Measurements from ENCODE around the gene DLGAP1. TPM values are rescaled to one million over a fixed set of nuclear protein-coding genes. Genes with fewer than 3 reads are reported as not detected.
"Not testable (repeated sequence)": the region's sequence is repeated elsewhere in the genome, so short reads cannot be mapped to it uniquely, and the experiment has no call there.

DLGAP1 gene
- total and polyA plus RNA-seq, 5 donors from 2014 or later, result 0.11 to 5.4 (median 0.68) TPM

DNA sequence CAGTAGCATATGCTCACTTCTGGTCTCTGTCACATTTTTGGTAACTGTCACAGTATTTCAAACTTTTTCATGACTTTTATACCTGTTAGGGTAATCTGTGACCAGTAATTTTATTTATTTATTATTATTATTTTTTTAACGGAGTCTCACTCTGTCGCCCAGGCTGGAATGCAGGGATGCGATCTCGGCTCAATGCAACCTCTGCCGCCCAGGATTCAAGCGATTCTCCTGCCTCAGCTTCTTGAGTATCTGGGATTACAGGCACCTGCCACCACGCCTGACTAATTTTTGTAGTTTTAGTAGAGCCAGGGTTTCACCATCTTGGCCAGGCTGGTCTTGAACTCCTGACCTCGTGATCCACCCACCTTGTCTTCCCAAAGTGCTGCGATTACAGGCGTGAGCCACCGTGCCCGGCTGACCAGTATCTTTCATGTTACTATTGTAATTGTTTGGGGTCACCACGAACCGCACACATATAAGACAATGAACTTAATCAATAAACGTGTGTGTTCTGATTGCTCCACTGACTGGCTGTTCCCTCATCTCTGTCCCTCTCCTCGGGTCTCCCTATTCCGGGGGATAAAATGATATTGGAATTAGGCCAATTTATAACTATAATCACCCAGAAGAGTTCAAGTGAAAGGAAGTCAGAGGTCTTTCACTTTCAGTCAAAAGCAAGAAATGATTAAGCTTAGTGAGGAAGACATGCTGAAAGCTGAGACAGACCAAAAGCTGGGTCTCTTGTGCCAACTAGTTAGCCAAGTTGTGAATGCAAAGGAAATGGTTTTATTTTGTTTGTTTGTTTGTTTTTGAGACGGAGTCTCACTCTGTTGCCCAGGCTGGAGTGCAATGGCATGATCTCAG, 982.2 kb downstream of the DLGAP1 start:
- Mint-ChIP-seq H3K27me3 (peaks cover 8% of the 10 kb centered on the region), H3K4me3 (no peak overlapping the region), H3K4me1 (peaks cover 4 to 9% (median 5%) of the 10 kb centered on the region in 4 donors), H3K9me3 (peaks cover 0 to 5% (median 0%) of the 10 kb centered on the region in 7 donors), H3K36me3 (no peaks in the 10 kb centered on the region), H3K27ac (no peak overlapping the region)
- H3K36me3 ChIP-seq (ENCODE audit: control insufficient read depth, insufficient read depth, low read length), result no peaks in the 10 kb centered on the region
- no peak overlapping the region for H3K27ac ChIP-seq (ENCODE audit: insufficient read depth, low read length, poor library complexity, severe bottlenecking)
- no peaks in the 10 kb centered on the region for H3K9me3 ChIP-seq (ENCODE audit: control insufficient read depth in 2 of 2, low read length in 2 of 2)
- no peaks in the 10 kb centered on the region for H3K4me1 ChIP-seq (ENCODE audit: control insufficient read depth, insufficient read depth, low read length, poor library complexity, severe bottlenecking)
- H3K4me3 ChIP-seq (ENCODE audit: low read depth, low read length), result no peak overlapping the region
- DNase-seq (peak in 1 of 3 donors; percentile 57), ATAC-seq (ENCODE audit: low read depth in 2 of 2) (no peak)
- no peaks in the 10 kb centered on the region for H3K27me3 ChIP-seq (ENCODE audit: control insufficient read depth, insufficient read depth, low read length)

GRCh38 chr18:3472121-3472520, 983.0 kb downstream of the DLGAP1 start:
- not testable (repeated sequence) for H3K4me3 Mint-ChIP-seq; H3K27me3 Mint-ChIP-seq; H3K36me3 ChIP-seq (ENCODE audit: control insufficient read depth, insufficient read depth, low read length); H3K4me1 ChIP-seq (ENCODE audit: control insufficient read depth, insufficient read depth, low read length, poor library complexity, severe bottlenecking); H3K27ac ChIP-seq (ENCODE audit: insufficient read depth, low read length, poor library complexity, severe bottlenecking); H3K9me3 Mint-ChIP-seq; ATAC-seq (ENCODE audit: low read depth in 2 of 2); H3K36me3 Mint-ChIP-seq; DNase-seq; H3K27me3 ChIP-seq (ENCODE audit: control insufficient read depth, insufficient read depth, low read length); H3K9me3 ChIP-seq (ENCODE audit: control insufficient read depth in 2 of 2, low read length in 2 of 2); H3K27ac Mint-ChIP-seq; H3K4me3 ChIP-seq (ENCODE audit: low read depth, low read length)
- H3K4me1 Mint-ChIP-seq, result peaks cover 4 to 11% (median 7%) of the 10 kb centered on the region in 4 donors

DNA sequence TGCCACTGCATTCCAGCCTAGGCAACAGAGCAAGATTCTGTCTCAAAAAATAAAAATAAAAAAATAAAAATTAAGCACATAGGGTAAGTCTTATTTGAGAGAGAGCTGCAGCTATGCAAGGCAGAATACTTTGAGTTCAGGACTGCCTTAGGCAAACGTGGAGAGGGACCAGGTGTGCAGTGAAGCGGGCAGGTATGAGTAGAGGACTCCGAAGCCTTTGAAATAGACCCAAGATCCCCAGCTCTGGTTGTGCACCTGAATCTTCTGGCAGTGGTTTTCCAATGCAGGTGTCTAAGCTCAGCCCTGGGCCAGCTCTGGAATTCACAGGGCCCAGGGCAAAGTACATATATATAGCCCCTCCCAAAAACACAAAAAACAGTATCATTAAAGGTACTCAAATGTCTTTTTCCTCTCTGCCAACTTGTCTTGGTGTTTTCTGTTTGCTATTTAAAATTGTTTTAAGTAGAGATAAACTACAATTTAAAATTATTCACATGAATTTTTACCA, 983.9 kb downstream of the DLGAP1 start:
- ATAC-seq (ENCODE audit: low read depth in 2 of 2), result no peak
- Histone ChIP-seq H3K4me1 (ENCODE audit: control insufficient read depth, insufficient read depth, low read length, poor library complexity, severe bottlenecking) (peaks cover 10% of the 10 kb centered on the region), H3K9me3 (ENCODE audit: control insufficient read depth in 2 of 2, low read length in 2 of 2) (no peaks in the 10 kb centered on the region), H3K36me3 (ENCODE audit: control insufficient read depth, insufficient read depth, low read length) (no peaks in the 10 kb centered on the region), H3K27ac (ENCODE audit: insufficient read depth, low read length, poor library complexity, severe bottlenecking) (no peak overlapping the region), H3K27me3 (ENCODE audit: control insufficient read depth, insufficient read depth, low read length) (no peaks in the 10 kb centered on the region), H3K4me3 (ENCODE audit: low read depth, low read length) (no peak overlapping the region)
- Mint-ChIP-seq H3K27ac (no peak overlapping the region), H3K9me3 (peaks cover 0 to 5% (median 0%) of the 10 kb centered on the region in 7 donors), H3K4me3 (no peak overlapping the region), H3K27me3 (peaks cover 18% of the 10 kb centered on the region), H3K36me3 (no peaks in the 10 kb centered on the region), H3K4me1 (peaks cover 4 to 21% (median 16%) of the 10 kb centered on the region in 4 donors)
- no peak for DNase-seq

DNA sequence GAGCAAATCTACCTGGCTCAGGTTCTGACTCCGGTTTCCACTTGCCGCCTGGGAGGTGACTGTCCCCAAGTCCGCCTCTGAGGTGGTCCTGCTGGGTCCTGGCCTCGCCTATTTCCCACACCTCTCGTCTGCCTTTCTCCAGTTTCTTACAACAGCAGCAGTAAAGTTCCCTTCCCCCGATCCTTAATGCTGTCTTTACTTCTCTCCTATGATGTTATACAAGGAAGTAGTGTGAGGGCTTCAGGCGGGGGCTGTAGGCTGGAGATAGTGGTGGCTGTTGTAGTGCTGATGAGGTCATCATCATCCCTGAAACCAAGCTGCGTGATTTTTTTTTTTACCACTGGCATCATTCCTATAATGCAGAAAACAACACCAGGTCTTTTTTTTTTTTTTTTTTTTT, 986.3 kb downstream of the DLGAP1 start:
- Histone ChIP-seq H3K27me3 (ENCODE audit: control insufficient read depth, insufficient read depth, low read length) (no peaks in the 10 kb centered on the region), H3K4me1 (ENCODE audit: control insufficient read depth, insufficient read depth, low read length, poor library complexity, severe bottlenecking) (peaks cover 13% of the 10 kb centered on the region), H3K9me3 (ENCODE audit: control insufficient read depth in 2 of 2, low read length in 2 of 2) (no peaks in the 10 kb centered on the region), H3K27ac (ENCODE audit: insufficient read depth, low read length, poor library complexity, severe bottlenecking) (no peak overlapping the region), H3K36me3 (ENCODE audit: control insufficient read depth, insufficient read depth, low read length) (no peaks in the 10 kb centered on the region), H3K4me3 (ENCODE audit: low read depth, low read length) (no peak overlapping the region)
- H3K27ac Mint-ChIP-seq, result no peak overlapping the region
- DNase-seq, result no peak
- H3K9me3 Mint-ChIP-seq, result peaks cover 0 to 5% (median 0%) of the 10 kb centered on the region in 7 donors
- peaks cover 18% of the 10 kb centered on the region for H3K27me3 Mint-ChIP-seq
- no peaks in the 10 kb centered on the region for H3K36me3 Mint-ChIP-seq
- peaks cover 4 to 25% (median 16%) of the 10 kb centered on the region in 4 donors for H3K4me1 Mint-ChIP-seq
- no peak overlapping the region for H3K4me3 Mint-ChIP-seq
- no peak for ATAC-seq (ENCODE audit: low read depth in 2 of 2)

- ATAC-seq (ENCODE audit: low read depth in 2 of 2), result no peak
- Mint-ChIP-seq H3K9me3 (peaks cover 0 to 5% (median 0%) of the 10 kb centered on the region in 7 donors), H3K4me1 (peaks cover 5 to 23% (median 15%) of the 10 kb centered on the region in 4 donors), H3K27ac (no peak overlapping the region), H3K27me3 (peaks cover 18% of the 10 kb centered on the region), H3K36me3 (no peaks in the 10 kb centered on the region), H3K4me3 (no peak overlapping the region)
- Histone ChIP-seq H3K27ac (ENCODE audit: insufficient read depth, low read length, poor library complexity, severe bottlenecking) (no peak overlapping the region), H3K9me3 (ENCODE audit: control insufficient read depth in 2 of 2, low read length in 2 of 2) (no peaks in the 10 kb centered on the region), H3K4me3 (ENCODE audit: low read depth, low read length) (no peak overlapping the region), H3K4me1 (ENCODE audit: control insufficient read depth, insufficient read depth, low read length, poor library complexity, severe bottlenecking) (peaks cover 13% of the 10 kb centered on the region), H3K27me3 (ENCODE audit: control insufficient read depth, insufficient read depth, low read length) (no peaks in the 10 kb centered on the region), H3K36me3 (ENCODE audit: control insufficient read depth, insufficient read depth, low read length) (no peaks in the 10 kb centered on the region)
- DNase-seq, result no peak
Measured at GRCh38 chr18:3468066-3468705, 986.9 kb downstream of the DLGAP1 start.

- DNase-seq (peak in 2 of 3 donors; percentile 37 to 40), ATAC-seq (ENCODE audit: low read depth in 2 of 2) (peak; percentile 92 to 96)
- Mint-ChIP-seq H3K9me3 (peaks cover 0 to 7% (median 3%) of the 10 kb centered on the region in 7 donors), H3K27ac (peak overlapping the region; percentile 37 to 92 (median 87)), H3K36me3 (peaks cover 4% of the 10 kb centered on the region), H3K4me1 (peaks cover 5 to 23% (median 13%) of the 10 kb centered on the region in 4 donors), H3K4me3 (peak overlapping the region in 3 of 4 donors; percentile 39 to 64 (median 62)), H3K27me3 (peaks cover 14% of the 10 kb centered on the region)
- no peak overlapping the region for H3K27ac ChIP-seq (ENCODE audit: insufficient read depth, low read length, poor library complexity, severe bottlenecking)
- no peaks in the 10 kb centered on the region for H3K36me3 ChIP-seq (ENCODE audit: control insufficient read depth, insufficient read depth, low read length)
- H3K4me3 ChIP-seq (ENCODE audit: low read depth, low read length), result peak overlapping the region; percentile 35
- no peaks in the 10 kb centered on the region for H3K27me3 ChIP-seq (ENCODE audit: control insufficient read depth, insufficient read depth, low read length)
- H3K4me1 ChIP-seq (ENCODE audit: control insufficient read depth, insufficient read depth, low read length, poor library complexity, severe bottlenecking), result peaks cover 13% of the 10 kb centered on the region
- H3K9me3 ChIP-seq (ENCODE audit: control insufficient read depth in 2 of 2, low read length in 2 of 2), result peaks cover under 1 to 3% of the 10 kb centered on the region in 2 experiments
Measured at GRCh38 chr18:3466872-3467271, 988.2 kb downstream of the DLGAP1 start.

DNA sequence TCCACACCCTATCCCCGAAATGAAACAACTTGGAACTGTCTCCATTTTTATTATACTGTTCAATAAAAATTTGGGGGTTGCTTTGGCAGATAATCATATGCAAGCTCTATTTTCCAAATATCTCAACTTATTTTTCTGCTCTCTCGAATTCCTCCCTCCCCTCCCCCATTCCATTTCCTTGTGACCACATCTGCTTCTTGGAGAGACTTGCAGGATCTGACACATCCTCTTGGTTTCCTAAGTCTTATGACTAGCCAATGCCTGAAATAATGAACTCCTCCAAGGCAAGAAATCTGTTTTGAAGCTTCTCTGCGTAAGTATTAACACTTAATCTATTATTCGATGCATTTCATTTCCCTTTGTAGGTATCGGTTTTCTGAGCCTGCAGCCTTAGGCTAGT, 989.1 kb downstream of the DLGAP1 start:
- Mint-ChIP-seq H3K4me1 (peaks cover 5 to 23% (median 13%) of the 10 kb centered on the region in 4 donors), H3K4me3 (peak overlapping the region in 2 of 4 donors; percentile 3 to 36), H3K9me3 (peaks cover 0 to 9% (median 3%) of the 10 kb centered on the region in 7 donors), H3K27ac (peak overlapping the region; percentile 37 to 92 (median 87)), H3K27me3 (peaks cover 14% of the 10 kb centered on the region), H3K36me3 (peaks cover 7% of the 10 kb centered on the region)
- ATAC-seq (ENCODE audit: low read depth in 2 of 2) (no peak), DNase-seq (no peak)
- Histone ChIP-seq H3K4me3 (ENCODE audit: low read depth, low read length) (no peak overlapping the region), H3K27ac (ENCODE audit: insufficient read depth, low read length, poor library complexity, severe bottlenecking) (no peak overlapping the region), H3K9me3 (ENCODE audit: control insufficient read depth in 2 of 2, low read length in 2 of 2) (peaks cover 8 to 9% of the 10 kb centered on the region in 2 experiments), H3K36me3 (ENCODE audit: control insufficient read depth, insufficient read depth, low read length) (no peaks in the 10 kb centered on the region), H3K27me3 (ENCODE audit: control insufficient read depth, insufficient read depth, low read length) (no peaks in the 10 kb centered on the region), H3K4me1 (ENCODE audit: control insufficient read depth, insufficient read depth, low read length, poor library complexity, severe bottlenecking) (peaks cover 13% of the 10 kb centered on the region)

Measured in CD4-positive, CD25-positive, alpha-beta regulatory T cell (primary cell).